ENCODE data around the gene FAM53C.

FAM53C gene

DNA sequence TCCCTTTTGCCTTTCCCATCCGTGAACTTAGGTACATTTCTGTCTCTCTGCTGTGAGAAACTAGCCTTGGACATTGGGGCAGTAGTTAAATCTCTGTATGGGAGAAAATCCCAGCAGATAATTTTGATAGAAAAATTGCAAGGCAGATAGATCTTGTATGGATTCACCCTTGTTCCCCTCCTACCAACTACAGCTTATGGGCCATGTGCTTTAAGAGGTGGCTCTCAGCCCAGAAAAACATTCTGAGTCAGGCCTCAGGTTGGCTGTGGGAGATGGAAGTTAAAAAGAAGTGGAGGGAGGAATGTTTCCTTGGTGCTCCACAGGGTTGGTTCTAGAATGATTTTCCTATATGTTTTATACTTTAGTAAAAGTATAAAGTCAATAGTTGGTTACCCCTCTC lies 13.0 kb downstream of the FAM53C start:
- DNase-seq (ENCODE audit: low read depth in 3 of 3, low spot score in 1 of 3): no peak

DNA sequence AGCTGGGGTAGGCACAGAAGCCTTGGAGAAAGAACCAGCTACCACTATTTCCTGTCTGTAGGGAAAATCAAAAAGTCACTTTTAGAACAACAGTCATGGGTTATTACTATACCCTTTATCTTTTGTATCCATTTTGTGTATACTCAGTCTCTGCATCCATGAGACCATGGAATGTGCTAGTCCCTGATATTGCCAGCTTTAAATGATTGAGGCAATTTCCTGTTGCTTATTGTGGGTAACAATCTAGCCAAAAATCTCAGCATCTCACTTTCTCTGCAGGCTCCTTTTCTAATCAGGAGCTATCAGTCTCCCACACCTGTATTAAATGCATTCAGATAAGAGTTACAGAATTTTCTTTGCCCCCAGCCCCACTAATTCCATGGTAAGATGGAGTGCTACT lies 13.5 kb downstream of the FAM53C start:
- DNase-seq (ENCODE audit: low read depth in 3 of 3, low spot score in 1 of 3): no peak

DNA sequence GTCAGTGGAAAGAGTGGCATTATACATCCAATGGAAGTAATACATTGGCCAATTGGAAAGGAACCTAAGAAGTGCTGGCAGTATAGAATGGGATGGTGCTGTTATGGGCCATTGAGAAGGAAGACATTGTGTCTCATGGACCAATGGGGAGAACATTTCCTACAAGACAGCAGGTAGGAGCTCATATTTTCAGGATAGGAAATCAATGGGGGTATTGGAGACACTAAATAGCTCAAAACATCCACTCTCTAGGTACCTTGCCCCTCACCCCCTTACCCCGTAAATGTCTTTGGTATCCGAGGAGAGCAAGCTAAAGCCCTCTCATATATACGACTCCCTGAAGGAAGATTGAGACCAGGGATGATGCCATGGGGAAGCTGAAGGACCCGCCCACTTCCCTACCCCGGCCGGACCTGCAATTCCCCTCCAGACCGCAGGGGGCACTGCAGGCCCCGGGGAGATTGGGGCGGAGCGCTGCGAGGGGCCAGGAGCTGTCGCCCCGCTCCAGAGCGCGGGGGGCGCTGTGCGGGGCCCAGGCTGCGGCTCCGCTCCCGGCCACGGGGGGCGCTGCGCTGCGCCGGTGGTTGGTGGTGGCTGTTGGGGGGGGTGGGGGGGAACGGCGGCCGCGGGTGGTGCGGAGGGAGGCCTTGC lies 14.1 kb downstream of the FAM53C start, which contains the start of gene KDM3B:
KDM3B (plus strand) TSS at position 615 of the 651 bp plus-strand sequence. CDS start 111 bp downstream, outside the sequence.
- peak; percentile 74 to 94 (median 93) for DNase-seq (ENCODE audit: low read depth in 3 of 3, low spot score in 1 of 3)

DNA sequence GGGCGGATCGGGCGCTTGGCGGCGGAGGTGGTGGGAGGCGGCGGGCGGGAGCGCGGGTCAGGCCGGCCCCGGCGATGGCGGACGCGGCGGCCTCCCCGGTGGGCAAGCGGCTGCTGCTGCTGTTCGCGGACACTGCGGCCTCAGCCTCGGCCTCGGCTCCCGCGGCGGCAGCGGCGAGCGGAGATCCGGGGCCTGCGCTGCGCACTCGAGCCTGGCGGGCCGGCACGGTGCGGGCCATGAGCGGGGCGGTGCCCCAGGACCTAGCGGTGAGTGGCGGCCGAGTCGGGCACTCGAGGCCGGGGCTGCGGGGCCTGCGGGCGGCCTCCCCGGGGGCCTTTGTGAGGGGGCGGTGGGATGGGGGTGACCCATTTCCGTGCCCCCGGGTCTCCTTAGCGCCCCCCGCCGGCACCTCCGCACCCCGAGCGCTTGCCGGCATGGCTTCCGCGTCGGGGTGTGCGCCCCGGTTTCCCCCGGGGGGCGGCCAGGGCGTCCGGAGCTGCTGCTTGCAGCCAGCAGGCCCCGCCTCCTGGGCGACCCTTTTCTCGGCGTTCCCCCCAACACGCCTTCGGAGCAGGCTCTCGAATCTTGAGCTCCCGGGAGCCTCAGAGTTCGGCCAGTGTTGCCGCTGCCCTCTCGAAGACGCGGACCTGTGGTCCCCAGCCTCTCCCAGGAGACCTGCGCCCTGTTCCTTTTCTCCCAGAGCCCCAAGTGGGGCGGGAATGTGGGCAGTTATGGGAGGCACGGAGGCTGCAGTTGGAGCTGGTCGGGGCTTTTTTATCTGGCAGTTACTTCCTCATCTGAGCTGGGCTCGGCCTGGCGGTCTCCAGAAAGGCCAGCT lies 14.9 kb downstream of the FAM53C start:
- DNase-seq (ENCODE audit: low read depth in 3 of 3, low spot score in 1 of 3): peak; percentile 37 to 57 (median 39)

DNA sequence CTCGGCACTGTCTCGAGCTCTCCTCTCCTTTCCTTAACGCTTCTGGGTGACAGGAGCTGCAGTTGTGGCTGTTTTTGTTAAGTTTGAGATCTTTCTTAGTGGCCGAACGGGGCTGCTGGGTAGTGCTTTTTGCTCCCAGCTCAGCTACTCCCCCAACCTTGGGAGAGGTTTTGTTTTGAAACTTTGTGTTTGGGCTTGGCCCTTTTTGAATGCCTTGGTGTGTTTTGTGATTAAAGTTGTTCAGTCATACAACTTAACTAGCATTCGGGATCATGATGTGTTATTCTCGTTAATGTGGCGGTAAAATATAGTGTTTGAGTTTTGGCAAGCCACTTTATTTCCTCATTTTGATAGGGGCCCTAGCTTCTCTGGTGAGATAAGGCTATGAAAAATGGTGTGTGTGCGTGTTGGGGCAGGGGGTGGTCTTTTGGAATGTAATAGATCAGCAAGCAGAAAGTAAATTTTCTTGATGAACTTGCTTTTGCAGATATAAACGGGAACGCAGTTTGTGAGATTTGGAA lies 15.6 kb downstream of the FAM53C start:
- DNase-seq (ENCODE audit: low read depth in 3 of 3, low spot score in 1 of 3): no peak

DNA sequence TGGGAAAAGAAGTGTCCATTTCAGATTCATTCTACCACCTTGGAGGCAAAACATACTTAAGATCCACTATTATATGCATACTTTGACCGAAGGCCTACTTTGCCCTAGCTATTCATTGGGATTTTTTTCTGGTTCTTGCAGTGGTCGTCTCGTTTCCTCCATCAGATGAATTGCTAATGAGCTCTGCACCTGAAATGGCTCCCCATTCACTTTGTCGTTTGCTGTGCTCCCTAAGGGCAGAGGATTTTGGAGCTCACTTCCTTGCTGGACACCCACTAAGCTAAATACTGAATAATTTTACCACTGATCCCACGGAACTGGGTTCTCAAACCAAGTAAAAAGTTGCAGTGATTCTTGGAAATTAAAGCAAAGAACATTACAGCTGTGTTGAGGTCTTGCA lies 16.3 kb downstream of the FAM53C start:
- no peak for DNase-seq (ENCODE audit: low read depth in 3 of 3, low spot score in 1 of 3)

DNA sequence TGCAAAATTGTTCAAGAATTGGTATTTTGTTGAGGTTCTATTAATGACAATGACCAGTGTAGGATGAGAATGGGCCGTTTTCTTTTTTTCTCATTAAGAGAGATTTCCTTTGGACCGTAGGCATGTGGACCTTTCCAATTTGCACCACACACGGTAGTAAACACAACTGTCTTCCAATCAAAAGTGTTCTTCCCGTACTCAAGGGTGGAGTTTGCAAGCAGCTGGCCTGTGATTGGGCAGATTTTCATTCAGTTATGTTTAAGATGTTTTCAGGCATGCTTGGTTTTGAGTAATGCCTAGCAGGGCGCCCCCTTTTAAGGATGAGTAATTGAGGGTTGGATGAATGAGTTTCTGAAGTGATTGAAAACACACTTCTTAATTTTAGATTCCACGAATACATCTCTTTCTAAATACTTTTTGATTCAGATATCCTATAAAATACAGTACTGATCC lies 16.9 kb downstream of the FAM53C start:
- DNase-seq (ENCODE audit: low read depth in 3 of 3, low spot score in 1 of 3): no peak

DNA sequence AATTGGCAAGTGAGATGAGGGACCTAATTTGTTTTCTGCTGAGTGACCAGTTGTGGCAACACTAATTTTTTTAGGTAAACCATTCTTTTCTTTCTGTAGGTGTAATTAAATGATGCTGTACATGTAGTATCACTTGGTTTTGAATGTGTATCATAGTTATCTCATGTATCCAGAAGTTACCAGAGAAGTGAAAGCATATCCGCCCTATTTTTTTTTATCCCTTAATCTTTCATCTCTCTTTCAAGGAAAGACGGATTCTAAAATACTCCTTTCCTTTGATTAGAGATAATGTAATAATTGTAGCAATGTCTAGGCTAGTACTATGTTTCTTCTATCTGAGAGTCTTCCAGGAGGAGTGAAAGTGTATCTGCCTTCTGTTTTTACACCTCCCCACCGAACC lies 21.6 kb downstream of the FAM53C start:
- DNase-seq (ENCODE audit: low read depth in 3 of 3, low spot score in 1 of 3): no peak

DNA sequence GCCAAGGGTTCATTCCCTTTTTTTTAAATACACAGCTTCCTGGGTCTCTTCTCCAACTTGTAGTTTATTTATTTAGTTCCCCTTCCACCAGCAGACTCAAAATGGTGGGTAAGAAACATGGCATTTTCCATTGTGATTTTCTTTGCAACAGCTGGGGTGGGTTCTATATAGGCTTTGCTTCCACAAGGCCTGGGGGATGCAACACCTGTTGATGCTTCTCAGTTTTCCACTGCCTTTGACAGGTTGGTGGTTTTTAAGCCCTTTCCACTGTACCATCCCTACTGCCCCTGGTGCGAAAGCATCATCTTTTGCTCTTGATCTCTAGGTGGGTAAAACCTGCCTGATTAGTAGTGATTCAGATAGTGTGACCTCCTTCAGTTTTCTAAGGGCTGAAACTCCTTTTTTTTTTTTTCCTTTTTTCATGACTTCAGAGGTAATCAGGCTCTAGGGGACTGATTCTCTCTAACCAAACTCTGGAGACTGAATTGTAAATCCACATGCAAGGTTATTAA lies 22.9 kb downstream of the FAM53C start:
- DNase-seq (ENCODE audit: low read depth in 3 of 3, low spot score in 1 of 3): no peak

DNA sequence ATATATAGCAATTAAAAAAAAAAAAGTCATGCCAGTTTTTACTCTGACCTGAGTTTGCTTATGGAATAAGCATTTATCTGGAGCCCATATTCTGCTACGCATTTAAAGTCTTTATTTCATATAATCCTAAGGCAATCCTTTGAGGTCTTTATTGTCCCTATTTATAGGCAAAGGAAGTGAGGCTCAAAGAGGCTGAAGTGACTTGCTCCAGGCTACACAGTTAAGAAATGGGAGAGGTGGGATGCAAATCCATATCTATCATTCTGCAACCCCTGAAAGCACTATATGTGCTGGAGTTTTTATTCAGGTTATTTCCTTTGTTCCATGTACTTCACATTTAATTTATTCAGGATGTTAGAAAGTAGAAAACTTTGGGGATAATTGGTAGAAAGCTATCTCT lies 26.5 kb downstream of the FAM53C start:
- DNase-seq (ENCODE audit: low read depth in 3 of 3, low spot score in 1 of 3): no peak

DNA sequence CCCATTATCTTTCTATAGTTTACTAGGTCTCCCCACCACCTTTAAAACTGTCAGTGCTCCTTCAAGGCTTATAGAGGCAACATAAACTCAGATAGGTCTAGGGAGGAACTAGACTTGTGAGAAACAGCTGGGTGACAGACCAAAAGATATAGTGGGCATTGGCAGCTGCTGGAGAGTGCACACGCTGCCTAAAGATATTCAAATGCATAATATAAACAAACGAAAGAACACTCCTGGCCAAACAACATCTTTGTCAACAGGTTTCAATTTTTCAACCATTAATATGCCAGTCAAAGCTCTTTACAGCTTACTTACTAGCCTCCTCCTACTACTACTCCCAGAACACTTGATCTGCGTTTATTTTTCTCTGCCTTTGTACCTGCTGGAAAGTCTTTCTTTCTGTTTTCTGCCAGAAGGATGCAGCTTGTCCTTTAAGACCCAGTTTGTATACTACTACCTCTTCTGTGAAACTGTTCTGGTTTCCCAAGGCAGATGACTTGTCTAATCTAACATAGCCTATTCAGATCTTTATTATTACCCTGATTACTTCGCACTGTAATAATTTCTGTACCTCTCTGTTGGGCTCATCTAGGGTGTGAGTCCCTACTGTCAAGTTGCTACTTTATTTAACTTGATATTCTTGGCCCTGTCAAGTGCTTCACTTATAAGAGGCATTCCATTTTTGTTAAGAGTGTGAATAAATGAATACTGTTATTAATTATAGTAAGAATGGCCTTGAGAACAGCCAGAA lies 28.7 kb downstream of the FAM53C start:
- DNase-seq (ENCODE audit: low read depth in 3 of 3, low spot score in 1 of 3): no peak

DNA sequence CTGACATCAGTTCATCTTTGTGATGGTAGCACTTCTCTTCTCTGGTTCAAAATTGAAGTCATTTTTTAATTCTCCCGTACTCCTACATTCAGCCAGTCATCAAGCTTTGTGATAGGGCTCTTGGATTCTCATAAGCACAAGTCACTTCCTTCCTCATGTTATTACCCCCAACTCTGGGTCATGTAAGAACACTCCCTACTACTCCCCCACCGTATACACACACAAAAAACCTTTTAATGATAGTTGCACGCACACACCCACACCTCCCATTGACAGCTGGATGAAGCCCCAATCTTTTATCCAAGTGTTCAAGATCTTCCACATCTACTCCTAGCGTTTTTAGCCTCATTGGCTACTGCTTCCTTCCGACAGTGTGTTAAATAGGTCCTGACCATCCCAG lies 31.2 kb downstream of the FAM53C start:
- DNase-seq (ENCODE audit: low read depth in 3 of 3, low spot score in 1 of 3): no peak

DNA sequence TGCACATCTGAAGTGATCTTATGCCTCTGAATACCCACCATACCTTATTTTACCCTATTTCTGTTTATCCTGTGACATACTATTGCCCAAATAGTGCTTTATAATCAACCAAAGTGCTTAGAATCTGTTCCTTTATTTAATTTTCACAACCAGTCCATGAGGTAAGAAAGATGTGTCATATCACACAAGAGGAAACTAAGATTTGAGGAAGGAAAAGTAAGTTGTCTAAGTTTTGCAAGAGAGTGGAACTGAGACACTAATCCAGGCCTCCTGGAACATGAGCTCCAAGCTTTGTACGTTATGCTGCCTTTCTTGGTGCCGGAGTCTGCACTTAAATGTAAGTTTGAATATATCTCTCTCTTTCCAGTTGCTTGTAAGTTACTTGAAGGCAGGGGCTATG lies 31.6 kb downstream of the FAM53C start:
- DNase-seq (ENCODE audit: low read depth in 3 of 3, low spot score in 1 of 3): no peak

DNA sequence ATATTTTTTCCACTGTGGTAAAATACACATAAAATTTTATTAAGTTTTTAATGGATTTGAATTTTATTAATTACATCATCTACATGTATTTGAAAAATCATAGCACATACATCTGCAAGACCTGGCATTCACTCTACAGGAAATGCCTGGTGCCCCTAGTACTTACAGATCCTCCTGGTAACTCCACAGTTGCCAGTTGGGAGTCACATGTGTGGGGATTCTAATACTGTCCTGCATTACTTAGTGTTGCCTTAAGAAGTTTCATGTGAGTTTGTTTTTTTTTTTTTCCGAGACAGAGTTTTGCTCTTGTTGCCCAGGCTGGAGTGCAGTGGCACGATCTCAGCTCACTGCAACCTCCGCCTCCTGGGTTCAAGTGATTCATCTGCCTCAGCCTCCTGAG lies 32.5 kb downstream of the FAM53C start:
- no peak for DNase-seq (ENCODE audit: low read depth in 3 of 3, low spot score in 1 of 3)

DNA sequence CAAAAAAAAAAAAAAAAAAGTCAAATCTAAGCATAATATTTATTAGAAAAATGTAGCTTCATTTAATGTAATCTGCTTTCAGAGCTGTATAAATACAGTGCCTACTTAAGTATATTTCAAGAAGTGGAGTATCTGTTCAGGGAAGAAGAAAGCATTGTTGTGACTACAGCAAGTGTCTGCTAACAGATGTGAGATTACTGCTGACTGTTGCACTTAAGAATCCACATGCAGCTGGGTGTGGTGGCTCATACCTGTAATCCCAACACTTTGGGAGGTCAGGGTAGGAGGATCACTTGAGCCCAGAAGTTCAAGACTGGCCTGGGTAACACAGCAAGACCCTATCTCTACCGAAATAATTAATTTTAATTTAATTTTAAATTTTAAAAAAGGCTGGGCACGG lies 33.4 kb downstream of the FAM53C start:
- no peak for DNase-seq (ENCODE audit: low read depth in 3 of 3, low spot score in 1 of 3)

DNA sequence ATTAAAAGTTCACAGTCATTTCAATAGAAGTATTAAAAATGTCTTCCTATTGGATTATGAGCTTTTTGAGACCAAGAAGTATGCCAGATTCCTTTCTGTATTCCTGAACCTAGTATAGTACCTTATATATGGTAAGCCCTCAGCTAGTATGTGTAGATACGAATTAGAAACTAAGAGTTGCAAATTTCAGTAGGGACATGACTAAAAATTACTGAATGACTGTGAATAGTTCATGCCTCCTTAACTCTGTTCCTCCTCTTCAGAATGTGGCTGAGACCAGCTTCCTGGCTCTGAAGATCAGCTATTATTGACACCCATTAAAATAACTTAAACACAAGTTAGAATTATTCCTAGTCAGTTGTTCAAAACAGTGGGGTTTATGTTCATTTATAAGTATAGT lies 34.2 kb downstream of the FAM53C start:
- DNase-seq (ENCODE audit: low read depth in 3 of 3, low spot score in 1 of 3): no peak

DNA sequence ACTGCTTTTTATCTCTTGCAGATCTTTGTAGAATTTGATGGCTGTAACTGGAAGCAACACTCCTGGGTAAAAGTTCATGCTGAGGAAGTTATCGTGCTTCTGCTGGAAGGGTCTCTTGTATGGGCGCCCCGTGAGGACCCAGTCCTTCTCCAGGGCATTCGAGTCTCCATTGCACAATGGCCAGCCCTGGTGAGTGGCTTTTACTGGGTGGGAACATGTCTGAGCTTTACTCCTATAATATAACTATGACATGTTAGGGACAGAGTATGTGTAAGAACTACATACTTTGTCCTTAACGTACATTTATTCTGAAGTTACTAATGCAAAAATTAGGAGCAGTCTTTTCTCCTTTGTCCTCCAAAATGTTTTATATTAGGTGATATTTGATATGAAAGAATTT lies 34.6 kb downstream of the FAM53C start:
- no peak for DNase-seq (ENCODE audit: low read depth in 3 of 3, low spot score in 1 of 3)

DNA sequence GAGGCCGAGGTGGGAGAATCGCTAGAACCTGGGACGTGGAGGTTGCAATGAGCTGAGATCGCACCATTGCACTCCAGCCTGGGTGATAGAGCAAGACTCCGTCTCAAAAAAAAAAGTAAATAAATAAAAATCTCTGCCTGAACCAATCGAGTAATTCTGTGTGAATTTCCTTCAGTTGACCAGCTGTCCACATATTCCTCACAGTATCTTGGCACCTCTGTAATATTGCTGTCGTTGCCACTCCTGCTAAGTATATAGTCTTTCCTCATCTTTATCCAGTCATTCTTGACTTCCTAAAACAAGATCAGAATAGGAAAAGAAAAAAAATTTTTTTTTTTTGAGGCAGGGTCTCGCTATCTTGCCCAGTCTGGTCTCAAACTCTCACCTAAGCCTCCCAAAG lies 44.3 kb downstream of the FAM53C start:
- no peak for DNase-seq (ENCODE audit: low read depth in 3 of 3, low spot score in 1 of 3)

DNA sequence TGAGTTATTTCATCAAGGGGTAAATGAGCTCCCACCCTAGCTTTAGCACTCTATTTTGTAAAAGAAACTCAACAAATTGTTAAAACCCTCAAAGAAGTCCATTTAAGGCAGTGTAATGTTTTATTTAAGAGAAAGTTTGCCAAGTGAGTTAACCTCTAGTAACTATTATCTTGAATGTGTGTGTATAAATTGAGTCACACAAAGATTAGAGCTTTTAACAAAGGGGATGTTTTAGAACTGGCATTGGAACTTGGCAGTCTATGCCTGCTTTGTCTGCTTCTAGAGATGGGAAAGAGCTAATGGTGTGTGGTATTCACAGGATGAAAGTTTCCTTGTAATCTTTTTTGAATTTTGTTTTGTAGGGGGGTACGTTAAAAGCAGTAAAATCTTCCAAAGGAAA lies 47.6 kb downstream of the FAM53C start:
- DNase-seq (ENCODE audit: low read depth in 3 of 3, low spot score in 1 of 3): no peak

DNA sequence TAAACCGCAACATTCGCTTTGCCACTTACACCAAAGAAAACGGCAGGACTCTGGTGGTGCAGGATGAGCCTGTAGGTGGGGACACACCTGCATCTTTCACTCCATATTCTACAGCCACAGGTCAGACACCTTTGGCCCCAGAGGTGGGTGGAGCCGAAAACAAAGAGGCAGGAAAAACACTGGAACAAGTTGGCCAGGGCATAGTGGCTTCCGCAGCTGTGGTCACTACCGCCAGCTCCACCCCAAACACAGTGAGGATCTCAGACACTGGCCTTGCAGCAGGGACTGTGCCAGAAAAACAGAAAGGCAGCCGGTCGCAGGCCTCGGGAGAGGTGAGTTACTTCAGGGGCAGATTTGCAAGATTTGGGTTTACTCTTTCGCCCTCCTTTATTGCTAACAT lies 48.2 kb downstream of the FAM53C start:
- DNase-seq (ENCODE audit: low read depth in 3 of 3, low spot score in 1 of 3): no peak

DNA sequence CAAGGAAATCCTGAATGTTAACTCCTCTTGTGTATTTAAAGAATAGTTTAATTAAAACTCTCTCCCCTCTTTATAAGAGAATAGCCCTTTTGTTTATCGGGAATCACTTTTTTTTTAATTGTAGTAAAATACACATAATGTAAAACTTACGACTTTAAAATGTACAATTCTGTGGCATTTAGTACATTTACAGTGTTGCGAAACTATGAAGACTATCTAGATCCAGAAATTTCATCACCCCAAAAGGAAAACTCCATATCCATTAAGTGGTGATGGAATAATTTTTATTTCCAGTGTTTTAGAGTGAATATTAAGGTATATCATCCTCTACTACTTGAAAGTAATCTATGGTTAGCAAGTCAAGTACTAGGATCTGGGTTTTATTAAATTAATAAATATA lies 51.3 kb downstream of the FAM53C start:
- no peak for DNase-seq (ENCODE audit: low read depth in 3 of 3, low spot score in 1 of 3)

Measured in stimulated activated CD4-positive, alpha-beta T cell treated with anti-CD3 and anti-CD28 coated beads, TNF-alpha, amount 100 ng/mL, for 1 hour (primary cell).